Measurements from ENCODE around the gene VPS41.
A peak's percentile ranks its signal among the peaks of the same experiment; 100 is the strongest.

The VPS41 gene

GRCh38 chr7:38798552-38799267 is 110.3 kb downstream of the VPS41 start:
- no peak for DNase-seq

- DNase-seq, result peak; percentile 13 to 51
Observed at GRCh38 chr7:38796626-38797501, 112.1 kb downstream of the VPS41 start.

GRCh38 chr7:38795593-38795992 is 113.4 kb downstream of the VPS41 start:
- no peak for DNase-seq

- no peak for DNase-seq
Observed at GRCh38 chr7:38781991-38782390, 127.0 kb downstream of the VPS41 start.

- DNase-seq, result no peak
Observed at GRCh38 chr7:38777609-38778008, 131.4 kb downstream of the VPS41 start.

- DNase-seq, result no peak
Observed at GRCh38 chr7:38775506-38776175, 133.3 kb downstream of the VPS41 start.

GRCh38 chr7:38773430-38773829 is 135.6 kb downstream of the VPS41 start:
- no peak for DNase-seq

- no peak for DNase-seq
Observed at GRCh38 chr7:38760226-38760625, 148.8 kb downstream of the VPS41 start.

GRCh38 chr7:38759028-38759427 is 150.0 kb downstream of the VPS41 start:
- no peak for DNase-seq

- no peak for DNase-seq
Observed at GRCh38 chr7:38757931-38758330, 151.1 kb downstream of the VPS41 start.

- DNase-seq, result no peak
Observed at GRCh38 chr7:38756521-38756920, 152.5 kb downstream of the VPS41 start.

GRCh38 chr7:38753347-38753746 is 155.6 kb downstream of the VPS41 start:
- DNase-seq, result no peak

GRCh38 chr7:38751416-38751815 is 157.6 kb downstream of the VPS41 start:
- DNase-seq, result no peak

- no peak for DNase-seq
Observed at GRCh38 chr7:38748056-38748610, 160.9 kb downstream of the VPS41 start.

GRCh38 chr7:38746438-38746837 is 162.6 kb downstream of the VPS41 start:
- no peak for DNase-seq

- no peak for DNase-seq
Observed at GRCh38 chr7:38744746-38745145, 164.2 kb downstream of the VPS41 start.

GRCh38 chr7:38743899-38744298 is 165.1 kb downstream of the VPS41 start:
- no peak for DNase-seq

GRCh38 chr7:38740041-38740440 is 168.9 kb downstream of the VPS41 start:
- DNase-seq, result no peak

GRCh38 chr7:38736138-38736537 is 172.9 kb downstream of the VPS41 start:
- no peak for DNase-seq

GRCh38 chr7:38731215-38731614 is 177.8 kb downstream of the VPS41 start:
- DNase-seq, result no peak

GRCh38 chr7:38728145-38728544 is 180.8 kb downstream of the VPS41 start:
- DNase-seq, result no peak

GRCh38 chr7:38727184-38727940 is 181.6 kb downstream of the VPS41 start:
- DNase-seq, result no peak

- DNase-seq, result no peak
Observed at GRCh38 chr7:38723327-38723726, 185.7 kb downstream of the VPS41 start.
